ENCODE data around the gene ACTR3C.
"Not testable (repeated sequence)": the region's sequence is repeated elsewhere in the genome, so short reads cannot be mapped to it uniquely, and the experiment has no call there.

DNA sequence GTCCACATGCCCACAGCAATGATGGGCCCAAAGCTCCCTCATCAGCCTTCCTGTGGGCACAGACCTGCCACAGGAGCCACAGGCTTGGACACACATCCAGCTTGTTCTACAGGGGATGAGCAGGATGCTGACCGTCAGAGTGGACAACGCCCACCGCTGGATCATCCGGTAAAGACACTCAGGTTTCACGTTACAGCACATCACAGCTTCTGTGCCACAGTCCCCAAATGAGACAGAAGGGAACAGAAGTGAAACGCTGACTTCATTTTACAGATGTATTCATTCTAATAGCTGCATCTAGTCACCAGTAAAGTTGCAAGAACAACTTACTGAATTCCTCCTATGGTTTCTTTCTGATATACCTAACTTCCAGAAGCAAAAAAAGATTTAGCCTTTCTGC is 33.0 kb downstream of the ACTR3C start:
- TF ChIP-seq POLR2AphosphoS5, CTCF, POLR2A (IDR thresholded peaks at IDR 0.05): not testable (repeated sequence)

Measured in prostate gland (tissue), 2 donors.